ENCODE measurements around the gene CACNA1C.

DNA sequence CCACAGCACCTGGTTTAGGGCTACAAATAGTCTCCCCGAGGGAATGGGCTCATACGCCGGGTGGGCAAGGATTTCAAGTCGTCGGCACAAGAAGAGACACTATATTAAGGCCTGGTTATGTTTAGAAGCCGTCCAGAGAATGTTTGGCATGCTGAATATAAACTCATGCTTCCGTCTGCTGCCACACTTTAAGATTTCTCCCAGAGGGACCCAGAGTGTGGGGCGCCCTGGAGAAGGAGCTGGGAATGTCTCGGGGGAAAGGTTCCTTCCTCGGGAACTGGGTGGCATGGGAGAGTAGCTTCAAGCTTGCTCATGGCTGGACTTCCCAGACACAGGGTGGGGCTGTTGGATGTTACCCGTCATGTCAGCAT lies 295.7 kb downstream of the CACNA1C start:
- TF ChIP-seq CTCF (IDR thresholded peaks at IDR 0.05) (no peak), POLR2A (IDR thresholded peaks at IDR 0.05) (no peak)

Measured in esophagus squamous epithelium (tissue), 4 donors.